GM12891 (cell line): ENCODE results near the gene ATP6AP1.

Experiments used
- DNase-seq: peaks from one replicate; pipeline ENCODE4 v3.0.0; 2011; ENCODE audit warnings: low spot score; ENCODE audit not compliant: insufficient read length
- FAIRE-seq: peaks from 2 replicates; lab custom pipeline; 2011; peaks lifted over from hg19 to GRCh38; lab: Jason Lieb, UNC
- PAX5 ChIP-seq: IDR thresholded peaks from 2 replicates; pipeline ENCODE4 v1.6.1; 2011; ENCODE audit warnings: low read length, moderate library complexity, mild to moderate bottlenecking; ENCODE audit not compliant: insufficient read depth, severe bottlenecking
- POLR2A ChIP-seq: IDR thresholded peaks from 2 replicates; pipeline ENCODE4 v1.6.1; 2011; ENCODE audit warnings: low read depth, low read length, control low read depth
- POLR2AphosphoS5 ChIP-seq: IDR thresholded peaks from 2 replicates; pipeline ENCODE4 v1.6.1; 2011; ENCODE audit warnings: low read depth, low read length, control low read depth
- POU2F2 ChIP-seq: IDR thresholded peaks from 2 replicates; pipeline ENCODE4 v1.6.1; 2011; ENCODE audit warnings: low read depth, mild to moderate bottlenecking, control low read depth, low read length, moderate library complexity
- SPI1 ChIP-seq: IDR thresholded peaks from 2 replicates; pipeline ENCODE4 v1.6.1; 2011; ENCODE audit warnings: low read depth, low read length, control low read depth
- TAF1 ChIP-seq: IDR thresholded peaks from 2 replicates; pipeline ENCODE4 v1.6.1; 2011; ENCODE audit warnings: low read depth, low read length, control low read depth

Gene ATP6AP1

GRCh38 chrX:154436983-154437752 is 8.7 kb downstream of the ATP6AP1 start, which contains the start of gene GDI1:
Gene GDI1, plus strand, starts transcription at chrX:154437154. Its CDS starts 101 bp downstream, at chrX:154437255.
- TF ChIP-seq POLR2AphosphoS5: no peak
- TF ChIP-seq TAF1: 0 out of 2 replicates have a peak, but pooled peaks have one; percentile 42
- DNase-seq: no peak
- peak; percentile 61 for FAIRE-seq

- no peak for TF ChIP-seq TAF1
- TF ChIP-seq PAX5: no peak
- no peak for TF ChIP-seq POU2F2
- no peak for TF ChIP-seq SPI1
- TF ChIP-seq POLR2A: no peak
- no peak for TF ChIP-seq POLR2AphosphoS5
- DNase-seq (no peak), FAIRE-seq (peak; percentile 83)
Observed at GRCh38 chrX:154437971-154438893, 9.8 kb downstream of the ATP6AP1 start.

GRCh38 chrX:154439841-154440240 is 11.4 kb downstream of the ATP6AP1 start:
- no peak for DNase-seq
- TF ChIP-seq SPI1: no peak
- no peak for TF ChIP-seq POLR2A
- no peak for TF ChIP-seq TAF1
- TF ChIP-seq POLR2AphosphoS5: no peak
- TF ChIP-seq POU2F2: no peak
- no peak for TF ChIP-seq PAX5
- FAIRE-seq: no peak

GRCh38 chrX:154440623-154441357 is 12.3 kb downstream of the ATP6AP1 start:
- TF ChIP-seq SPI1: no peak
- no peak for TF ChIP-seq POLR2AphosphoS5
- TF ChIP-seq POU2F2: no peak
- no peak for TF ChIP-seq POLR2A
- TF ChIP-seq PAX5: no peak
- no peak for TF ChIP-seq TAF1
- DNase-seq (no peak), FAIRE-seq (peak; percentile 40)

GRCh38 chrX:154441564-154441963 is 13.1 kb downstream of the ATP6AP1 start:
- no peak for DNase-seq
- TF ChIP-seq POU2F2 (no peak), SPI1 (no peak), PAX5 (no peak), POLR2AphosphoS5 (no peak), TAF1 (no peak), POLR2A (no peak)
- no peak for FAIRE-seq

- DNase-seq (no peak), FAIRE-seq (no peak)
- TF ChIP-seq POLR2A: no peak
- TF ChIP-seq PAX5: no peak
- no peak for TF ChIP-seq POLR2AphosphoS5
- TF ChIP-seq POU2F2: no peak
- no peak for TF ChIP-seq SPI1
- TF ChIP-seq TAF1: no peak
Observed at GRCh38 chrX:154441984-154442707, 13.7 kb downstream of the ATP6AP1 start.

GRCh38 chrX:154443479-154443910 is 15.0 kb downstream of the ATP6AP1 start:
- peak; percentile 54 for FAIRE-seq
- TF ChIP-seq POLR2AphosphoS5 (no peak), POLR2A (no peak), SPI1 (no peak), POU2F2 (no peak), PAX5 (no peak), TAF1 (no peak)
- DNase-seq: no peak

- DNase-seq: peak; percentile 87
Observed at GRCh38 chrX:154443992-154444754, 15.7 kb downstream of the ATP6AP1 start, which contains the start of gene FAM50A. Gene FAM50A, plus strand, starts transcription at chrX:154444141. Its CDS starts 95 bp downstream, at chrX:154444236.

More at GRCh38 chrX:154443992-154444754, 15.7 kb downstream of the ATP6AP1 start, which contains the start of gene FAM50A:
- TF ChIP-seq POLR2AphosphoS5 (no peak), PAX5 (no peak), TAF1 (no peak)
- FAIRE-seq: peak; percentile 96
